ENCODE measurements around the gene EML4.
"Not testable (repeated sequence)": the region's sequence is repeated elsewhere in the genome, so short reads cannot be mapped to it uniquely, and the experiment has no call there.

Gene EML4

GRCh38 chr2:42169100-42169873, at the start of gene EML4:
EML4 (plus strand) TSS chr2:42169353; CDS start chr2:42169612, 259 bp downstream.
- DNase-seq (ENCODE audit: low read depth in 2 of 2): peak; percentile 86 to 87

- no peak for DNase-seq (ENCODE audit: low read depth in 2 of 2)
Measured at GRCh38 chr2:42123426-42123825, 45.7 kb upstream of the EML4 start.

DNA sequence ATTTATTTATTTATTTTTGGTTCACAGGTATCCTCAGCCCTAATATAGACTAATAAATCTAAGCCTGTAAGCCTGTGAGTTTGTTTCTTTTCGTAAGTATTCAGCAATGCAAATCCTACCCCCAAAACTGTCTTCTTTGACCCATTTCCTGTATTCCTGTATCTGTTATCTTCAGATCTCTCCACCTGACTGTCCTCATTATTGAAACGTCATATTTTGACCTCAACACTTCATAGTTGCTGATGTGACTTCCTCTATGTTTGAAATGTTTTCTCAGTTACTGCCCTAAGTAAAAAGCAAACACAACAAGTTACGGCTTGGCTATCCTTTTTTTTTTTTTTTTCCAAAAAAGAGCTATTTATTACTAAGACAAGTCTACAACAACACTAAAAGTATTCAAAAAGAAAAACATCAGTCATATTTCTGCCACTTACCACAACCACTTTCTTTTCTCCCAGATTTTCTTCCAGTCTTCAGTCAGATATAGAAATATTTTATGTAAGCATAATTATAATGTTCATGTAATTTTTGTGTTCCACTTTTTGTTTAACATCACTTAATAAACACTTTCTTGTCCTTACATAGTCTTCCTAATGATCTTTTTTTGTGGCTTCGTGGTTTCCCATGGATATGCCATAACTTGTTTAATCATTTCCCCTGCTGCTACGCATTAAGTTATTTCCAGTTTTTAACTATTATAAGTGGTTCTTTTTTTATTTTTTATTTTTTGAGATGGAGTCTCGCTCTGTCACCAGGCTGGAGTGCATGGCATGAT, 45.0 kb upstream of the EML4 start:
- no peak for DNase-seq (ENCODE audit: low read depth in 2 of 2)

DNA sequence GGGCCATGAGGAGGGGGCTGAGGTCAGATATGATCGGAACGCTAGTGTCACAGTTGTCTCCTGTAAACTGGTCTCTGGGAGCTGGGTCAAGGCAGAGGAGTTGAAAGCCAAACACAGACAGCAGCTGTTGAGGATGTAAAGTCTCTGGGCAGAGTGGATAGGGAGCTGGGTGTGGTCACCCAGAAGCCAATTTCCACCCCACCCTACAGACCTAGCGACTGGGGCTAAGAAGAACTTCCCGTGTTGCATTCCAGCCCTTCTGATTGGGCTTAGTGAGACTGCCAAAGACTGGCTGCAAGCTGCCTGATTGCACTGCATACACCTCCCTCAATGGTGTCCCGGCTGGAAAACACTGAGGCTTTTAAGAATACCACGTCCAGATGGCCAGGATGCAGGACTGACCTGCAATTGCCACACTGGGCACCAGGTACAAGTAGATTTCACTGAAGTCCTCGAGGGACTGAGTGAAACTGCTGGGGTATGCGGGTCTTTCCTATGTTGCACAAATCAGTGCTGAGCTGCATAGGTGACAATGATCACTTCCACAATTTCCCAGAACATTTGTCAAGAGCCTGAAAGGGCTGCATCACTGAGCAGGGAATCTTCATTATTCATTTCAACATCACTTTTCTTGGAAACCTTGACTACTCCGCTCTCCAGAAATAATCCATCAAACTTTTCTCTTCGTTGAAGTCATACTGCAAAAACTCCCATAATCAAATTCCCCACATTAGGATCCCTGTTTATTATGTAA, 43.1 kb upstream of the EML4 start:
- no peak for DNase-seq (ENCODE audit: low read depth in 2 of 2)

- not testable (repeated sequence) for DNase-seq (ENCODE audit: low read depth in 2 of 2)
Measured at GRCh38 chr2:42126873-42127272, 42.3 kb upstream of the EML4 start.

DNA sequence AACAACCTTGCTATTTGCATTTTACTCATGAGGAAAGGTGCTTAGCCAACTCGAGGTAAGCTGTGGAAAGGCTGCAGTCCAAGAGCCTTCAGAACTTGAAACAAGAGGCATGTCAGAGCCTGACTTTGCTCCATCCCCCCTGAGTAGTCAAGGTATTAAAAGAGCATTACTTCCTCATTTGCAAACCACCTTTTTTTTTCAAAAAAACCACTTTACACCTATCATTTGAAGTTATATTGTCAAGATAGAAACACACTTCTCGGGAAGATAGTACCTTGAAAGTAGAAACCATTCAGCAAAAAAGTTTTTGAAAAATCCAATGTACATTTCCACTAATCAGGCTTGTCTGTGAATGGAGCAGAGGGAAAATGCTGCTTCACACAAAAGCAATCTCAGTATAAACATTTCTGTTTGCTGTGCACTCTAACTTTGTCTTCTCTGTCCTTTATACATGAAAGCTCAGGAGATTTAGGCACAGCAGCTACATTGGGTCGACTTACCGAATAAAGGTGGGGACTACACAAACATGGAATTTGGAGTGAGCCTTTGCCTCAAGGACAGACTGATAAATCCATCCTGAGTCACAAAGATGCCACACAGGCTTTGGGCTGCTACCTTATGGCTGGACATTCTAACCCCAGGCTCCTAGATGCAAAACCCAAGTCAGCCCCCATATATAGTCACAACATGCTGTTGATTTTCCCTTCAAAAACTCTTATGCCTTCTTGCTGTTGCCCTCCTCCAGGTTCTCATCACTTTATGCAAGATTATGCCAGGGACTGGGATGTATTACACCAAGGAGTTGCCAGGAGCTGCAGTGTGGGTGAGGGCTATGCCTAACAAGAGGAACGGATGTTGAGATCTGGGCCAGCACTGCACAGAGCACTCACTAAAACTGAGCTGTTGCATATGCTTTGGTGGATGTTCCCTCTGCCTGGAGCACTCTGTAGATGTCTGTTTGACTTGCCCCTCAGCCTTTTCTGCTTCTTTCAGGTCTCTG, 41.4 kb upstream of the EML4 start:
- no peak for DNase-seq (ENCODE audit: low read depth in 2 of 2)

GRCh38 chr2:42128721-42129486, 40.2 kb upstream of the EML4 start:
- no peak for DNase-seq (ENCODE audit: low read depth in 2 of 2)

- no peak for DNase-seq (ENCODE audit: low read depth in 2 of 2)
Measured at GRCh38 chr2:42129487-42129852, 39.7 kb upstream of the EML4 start.

- no peak for DNase-seq (ENCODE audit: low read depth in 2 of 2)
Measured at GRCh38 chr2:42129947-42130346, 39.2 kb upstream of the EML4 start.

- DNase-seq (ENCODE audit: low read depth in 2 of 2): not testable (repeated sequence)
Measured at GRCh38 chr2:42130858-42131257, 38.3 kb upstream of the EML4 start.

GRCh38 chr2:42132191-42132965, 36.8 kb upstream of the EML4 start:
- DNase-seq (ENCODE audit: low read depth in 2 of 2): no peak

DNA sequence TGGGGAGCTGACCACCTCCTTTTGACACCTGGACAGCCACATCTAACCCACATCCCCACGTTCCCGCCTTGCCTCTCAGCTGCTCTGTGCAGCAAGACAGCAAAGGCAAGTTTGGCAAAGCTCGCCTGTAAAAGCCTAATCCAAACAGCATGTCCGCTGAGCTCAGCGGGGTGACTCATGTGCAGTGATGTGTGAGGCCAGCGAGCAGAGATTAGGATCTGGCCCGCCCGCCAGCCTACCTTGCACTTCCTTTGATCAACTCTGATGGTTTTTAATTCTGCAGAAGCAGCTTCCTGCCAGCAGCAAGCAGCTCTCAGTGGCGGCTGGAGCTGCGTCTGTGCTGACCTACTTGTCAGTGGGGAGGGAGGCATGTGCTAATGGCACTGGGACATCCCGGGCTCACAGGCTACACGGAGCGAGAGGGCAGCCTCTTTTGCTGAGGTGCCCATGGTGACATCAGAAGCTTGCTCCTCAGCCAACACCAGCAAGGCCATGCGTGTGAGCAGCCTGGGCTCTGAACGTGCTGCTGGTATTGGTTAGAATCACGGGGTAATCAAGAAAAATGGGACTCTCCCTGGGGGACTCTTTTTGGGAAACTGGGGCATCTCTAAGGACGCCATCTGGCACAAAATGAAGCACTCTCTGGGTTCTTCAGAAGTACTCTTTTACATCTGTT, 36.0 kb upstream of the EML4 start:
- DNase-seq (ENCODE audit: low read depth in 2 of 2): peak; percentile 60 to 79

- DNase-seq (ENCODE audit: low read depth in 2 of 2): no peak
Measured at GRCh38 chr2:42133771-42134195, 35.4 kb upstream of the EML4 start.

- not testable (repeated sequence) for DNase-seq (ENCODE audit: low read depth in 2 of 2)
Measured at GRCh38 chr2:42134401-42134932, 34.7 kb upstream of the EML4 start.

DNA sequence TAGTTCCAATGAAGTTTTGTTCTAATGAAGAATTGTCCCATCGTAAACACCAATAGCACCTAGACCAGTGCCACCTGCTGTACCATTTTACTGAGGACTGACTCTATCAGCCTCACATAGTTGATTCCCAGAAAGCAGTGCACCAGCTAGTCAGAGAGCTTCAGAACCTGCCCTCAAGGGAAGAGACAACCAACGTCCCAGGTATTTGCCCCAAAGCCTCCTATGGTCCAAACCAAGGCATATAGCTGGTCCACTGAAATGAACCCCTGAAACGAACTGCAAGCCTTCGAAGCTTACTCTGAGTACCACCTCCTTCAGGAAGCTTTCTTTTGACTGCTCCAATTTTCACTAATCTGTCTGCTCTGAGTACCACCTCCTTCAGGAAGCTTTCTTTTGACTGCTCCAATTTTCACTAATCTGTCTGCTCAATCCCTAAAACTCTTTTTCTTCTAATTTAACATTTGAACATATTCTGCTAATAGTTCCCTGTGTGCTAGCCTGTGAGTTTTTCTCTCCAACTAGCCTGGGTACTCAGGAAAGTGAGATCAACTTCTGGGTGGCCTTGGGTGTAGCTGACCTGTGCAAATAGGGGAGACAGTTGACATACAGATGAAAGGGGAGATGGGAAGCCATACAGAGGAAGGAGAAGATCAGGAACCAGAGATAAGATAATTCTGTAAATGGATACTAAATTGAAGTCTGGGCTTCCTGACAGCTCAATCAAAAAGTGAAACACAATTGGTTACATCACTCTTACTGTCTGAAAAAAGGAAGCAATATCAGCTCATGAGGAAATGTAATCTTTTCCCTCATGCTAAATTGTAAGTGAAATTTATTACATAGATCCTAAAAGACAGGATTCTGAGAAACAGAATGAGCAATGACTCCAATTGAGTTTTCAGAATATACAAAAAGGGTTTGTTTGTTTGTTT, 33.5 kb upstream of the EML4 start:
- DNase-seq (ENCODE audit: low read depth in 2 of 2): no peak

DNA sequence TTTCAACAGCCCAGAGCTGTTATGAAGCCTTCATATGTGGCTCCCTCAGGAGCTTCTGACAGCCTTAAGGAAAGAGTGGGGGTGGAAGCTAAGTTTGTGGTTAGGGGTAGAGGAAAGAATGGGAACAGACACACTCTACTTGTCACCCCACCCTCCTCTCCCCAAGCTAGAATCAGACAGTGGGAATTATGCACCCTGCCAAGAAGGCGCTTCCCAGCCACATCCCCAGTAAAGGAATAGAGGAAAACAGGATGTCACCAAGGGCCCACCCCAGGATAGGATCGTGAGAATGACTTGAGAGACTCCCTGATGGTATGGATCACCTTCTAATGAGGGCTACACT, 32.4 kb upstream of the EML4 start:
- DNase-seq (ENCODE audit: low read depth in 2 of 2): no peak

GRCh38 chr2:42137125-42137841, 31.9 kb upstream of the EML4 start:
- DNase-seq (ENCODE audit: low read depth in 2 of 2): no peak
